HTERT RPE-1 (cell line): ENCODE measurements around the gene ZSCAN10.

Experiments used
- in situ Hi-C: fragments of 300-500 bp; cut with MboI; formaldehyde crosslinking; loops from 4 replicates; pipeline ENCODE4 v1.14.3; 2020; ENCODE audit warnings: low sequenced_read_pairs

ZSCAN10 gene

DNA sequence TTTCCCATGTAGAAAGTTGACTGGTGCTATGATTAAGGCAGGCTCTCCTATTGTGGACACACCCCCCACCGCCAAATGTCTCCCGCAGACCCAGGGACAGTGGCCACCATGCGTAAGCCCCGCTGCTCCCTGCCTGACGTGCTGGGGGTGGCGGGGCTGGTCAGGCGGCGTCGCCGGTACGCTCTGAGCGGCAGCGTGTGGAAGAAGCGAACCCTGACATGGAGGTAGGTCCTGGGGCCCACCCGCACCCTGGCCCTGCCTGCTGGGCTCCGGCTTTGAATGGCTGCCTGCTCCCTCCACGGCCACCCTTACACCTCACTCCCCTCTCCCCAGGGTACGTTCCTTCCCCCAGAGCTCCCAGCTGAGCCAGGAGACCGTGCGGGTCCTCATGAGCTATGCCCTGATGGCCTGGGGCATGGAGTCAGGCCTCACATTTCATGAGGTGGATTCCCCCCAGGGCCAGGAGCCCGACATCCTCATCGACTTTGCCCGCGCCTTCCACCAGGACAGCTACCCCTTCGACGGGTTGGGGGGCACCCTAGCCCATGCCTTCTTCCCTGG lies 49.1 kb downstream of the ZSCAN10 start:
- in situ Hi-C loops = no loop called here

DNA sequence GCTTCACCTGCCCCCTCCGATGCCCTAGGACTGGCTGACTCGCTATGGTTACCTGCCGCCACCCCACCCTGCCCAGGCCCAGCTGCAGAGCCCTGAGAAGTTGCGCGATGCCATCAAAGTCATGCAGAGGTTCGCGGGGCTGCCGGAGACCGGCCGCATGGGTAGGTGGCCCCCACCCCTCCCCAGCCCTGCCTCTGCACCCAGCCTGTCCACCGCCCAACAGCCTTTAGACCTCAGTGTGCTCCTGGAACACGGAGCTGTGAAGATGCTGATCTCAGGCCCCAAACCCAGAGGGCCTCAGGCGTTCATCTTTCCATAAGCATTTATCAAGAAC lies 51.7 kb downstream of the ZSCAN10 start:
- in situ Hi-C loops = no loop called here

DNA sequence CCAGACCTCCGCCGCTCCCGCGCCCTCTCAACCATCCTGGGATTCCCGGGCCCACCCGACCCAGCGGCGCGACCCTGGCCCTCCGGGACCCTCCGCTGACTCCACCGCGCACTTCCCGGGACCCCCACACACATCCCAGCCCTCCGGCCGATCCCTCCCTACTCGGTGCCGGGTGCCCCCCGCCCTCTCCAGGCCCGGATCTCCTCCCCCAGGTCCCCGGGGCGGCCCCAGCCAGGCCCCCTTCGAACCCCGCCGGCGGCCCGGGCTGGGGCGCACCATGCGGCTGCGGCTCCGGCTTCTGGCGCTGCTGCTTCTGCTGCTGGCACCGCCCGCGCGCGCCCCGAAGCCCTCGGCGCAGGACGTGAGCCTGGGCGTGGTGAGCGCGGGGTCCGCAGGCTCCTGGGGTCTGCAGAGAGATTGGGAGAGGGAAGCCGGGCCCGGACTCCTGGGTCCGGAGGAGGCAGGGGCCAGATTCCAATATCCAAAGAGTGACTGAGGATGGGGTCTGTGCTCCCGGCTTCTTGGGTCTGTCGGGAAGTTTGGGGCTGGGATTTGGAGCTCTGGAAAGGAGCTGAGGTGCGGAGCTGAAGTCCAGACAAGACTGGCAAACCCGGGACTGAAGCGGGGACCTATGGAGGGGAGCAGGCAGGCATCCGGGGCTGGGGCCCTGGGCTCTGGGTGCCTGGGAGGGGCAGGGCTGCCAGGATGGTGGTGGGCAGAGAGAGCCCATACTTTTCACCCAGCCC lies 52.3 kb downstream of the ZSCAN10 start:
- in situ Hi-C loops = no loop called here

DNA sequence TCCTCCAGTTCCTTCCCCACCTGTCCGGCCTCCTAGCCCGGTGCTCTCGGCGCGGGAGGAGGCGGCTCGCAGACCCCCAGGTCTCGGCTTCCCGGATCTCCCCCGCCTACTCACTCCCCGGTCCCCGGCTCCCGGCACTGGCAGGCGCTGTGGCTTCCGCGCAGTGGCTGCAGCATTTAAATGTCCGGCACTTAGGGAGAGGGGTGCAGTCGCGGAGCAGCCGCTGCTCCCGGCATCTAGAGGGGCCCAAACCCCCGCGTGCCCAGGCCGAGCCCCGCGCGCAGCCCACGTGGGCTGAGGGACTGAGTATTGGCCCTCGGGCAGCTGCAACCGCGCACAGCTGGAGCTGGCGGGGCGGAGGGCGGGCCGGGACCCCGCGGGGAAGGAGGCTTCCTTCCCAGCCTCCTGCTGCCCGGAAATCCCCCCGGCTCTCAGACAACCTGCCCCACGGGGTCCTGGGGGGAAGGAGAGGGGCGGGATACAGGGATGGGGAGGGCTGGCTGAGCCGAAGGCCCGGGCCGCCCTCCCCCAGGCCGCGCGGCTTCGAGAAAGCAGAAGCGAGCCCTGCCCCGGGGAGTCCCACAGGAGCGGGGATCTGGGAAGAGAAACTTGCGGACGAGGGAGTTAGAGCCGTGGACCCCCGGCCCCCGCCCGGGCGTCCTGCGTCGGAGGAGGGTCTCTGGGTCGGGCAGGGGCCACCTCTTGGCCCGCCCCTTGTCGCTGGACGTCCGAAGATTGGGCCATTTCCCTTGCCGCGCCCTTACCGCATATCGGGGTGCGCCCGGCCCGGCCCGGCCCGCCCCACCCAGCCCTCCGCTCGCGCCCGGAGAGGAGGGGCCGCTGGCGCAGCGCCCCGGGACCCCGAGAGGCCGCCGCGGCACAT lies 53.1 kb downstream of the ZSCAN10 start, which contains the start of gene MMP25:
MMP25 (plus strand) TSS at position 804 of the 883 bp plus-strand sequence. CDS start 357 bp downstream, outside the sequence.
- in situ Hi-C loops = no loop called here

DNA sequence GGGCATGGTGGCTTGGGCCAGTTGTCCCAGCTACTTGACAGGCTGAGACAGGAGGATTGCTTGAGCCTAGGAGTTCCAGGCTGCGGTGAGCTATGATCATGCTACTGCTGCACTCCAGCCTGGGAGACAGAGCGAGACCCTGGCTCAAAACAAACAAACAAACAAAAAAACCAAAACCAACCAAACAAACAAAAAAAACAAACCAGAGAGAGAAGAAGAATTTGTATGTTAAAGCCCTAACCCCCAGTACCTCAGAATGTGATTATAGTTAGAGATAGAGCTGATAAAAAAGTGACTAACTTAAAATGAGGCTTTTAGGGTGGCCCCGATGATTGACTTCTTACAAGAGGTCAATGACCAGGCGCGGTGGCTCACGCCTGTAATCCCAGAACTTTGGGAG lies 54.4 kb downstream of the ZSCAN10 start:
- in situ Hi-C loops = no loop called here

DNA sequence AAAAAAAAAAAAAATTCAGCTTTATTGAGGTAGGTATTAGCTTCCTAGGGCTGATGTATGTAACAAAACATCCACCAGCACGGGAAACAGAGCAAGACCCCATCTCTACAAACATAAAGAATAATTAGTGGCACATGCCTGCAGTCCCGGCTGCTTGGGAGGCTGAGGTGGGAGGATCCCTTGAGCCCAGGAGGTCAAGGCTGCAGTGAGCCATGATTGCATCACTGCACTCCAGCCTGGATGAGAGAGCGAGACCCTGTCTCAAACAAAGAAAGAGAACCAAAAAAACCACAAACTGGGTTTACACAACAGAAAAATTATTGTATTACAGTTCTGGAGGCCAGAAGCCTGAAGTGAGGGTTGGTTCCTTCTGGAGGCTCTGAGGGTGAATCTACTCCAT lies 56.7 kb downstream of the ZSCAN10 start:
- in situ Hi-C loops = no loop called here

DNA sequence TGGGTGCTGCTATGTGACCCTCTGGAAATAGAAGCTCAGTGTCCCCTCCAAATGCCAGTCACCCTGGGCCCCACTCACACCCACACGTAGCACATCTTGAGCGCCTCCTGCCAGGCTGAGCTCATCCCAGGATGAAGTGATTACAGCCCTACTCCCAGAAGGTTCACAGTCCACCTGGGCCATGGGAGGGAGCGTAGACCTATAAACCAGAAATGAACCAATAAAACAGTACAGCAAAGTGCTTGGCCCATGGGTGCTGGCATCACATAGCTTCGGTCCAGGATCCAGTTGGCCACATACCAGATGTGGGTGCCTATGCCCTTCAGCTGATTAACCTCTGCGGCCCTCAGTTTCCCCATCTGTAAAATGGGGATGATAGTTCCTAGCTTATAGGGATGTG lies 60.2 kb downstream of the ZSCAN10 start:
- in situ Hi-C loops = no loop called here
